D721Med (cell line): Measurements from ENCODE around the gene SLC4A4.

Source experiments
- DNase-seq: peaks from one replicate; pipeline ENCODE4 v3.0.0; 2011; ENCODE audit warnings: low spot score; ENCODE audit not compliant: insufficient read length
- FAIRE-seq: peaks from 2 replicates; lab custom pipeline; 2011; peaks lifted over from hg19 to GRCh38; lab: Jason Lieb, UNC
- CTCF ChIP-seq: IDR thresholded peaks from 2 replicates; pipeline ENCODE4 v1.5.1; 2012; ENCODE audit warnings: mild to moderate bottlenecking, control low read depth; ENCODE audit not compliant: insufficient read depth; ENCODE audit errors: missing control alignments

The SLC4A4 gene

GRCh38 chr4:71498002-71498401 lies 159.2 kb downstream of the SLC4A4 start:
- no peak for FAIRE-seq
- no peak for DNase-seq
- no peak for TF ChIP-seq CTCF

- FAIRE-seq (no peak), DNase-seq (no peak)
- no peak for TF ChIP-seq CTCF
Measured at GRCh38 chr4:71498625-71499024, 159.8 kb downstream of the SLC4A4 start.

- DNase-seq, result no peak
- TF ChIP-seq CTCF, result no peak
- no peak for FAIRE-seq
Measured at GRCh38 chr4:71501992-71502391, 163.2 kb downstream of the SLC4A4 start.

- FAIRE-seq (no peak), DNase-seq (no peak)
- TF ChIP-seq CTCF, result no peak
Measured at GRCh38 chr4:71518283-71518989, 179.6 kb downstream of the SLC4A4 start.

- DNase-seq (no peak), FAIRE-seq (no peak)
- TF ChIP-seq CTCF, result no peak
Measured at GRCh38 chr4:71520308-71520707, 181.5 kb downstream of the SLC4A4 start.

GRCh38 chr4:71520850-71521249 lies 182.0 kb downstream of the SLC4A4 start:
- FAIRE-seq (no peak), DNase-seq (no peak)
- no peak for TF ChIP-seq CTCF

GRCh38 chr4:71524756-71525155 lies 185.9 kb downstream of the SLC4A4 start:
- no peak for DNase-seq
- no peak for TF ChIP-seq CTCF
- no peak for FAIRE-seq
